Measurements from ENCODE around the gene EGLN1. TPM values are rescaled to one million over a fixed set of nuclear protein-coding genes. Genes with fewer than 3 reads are reported as not detected.

The EGLN1 gene
- total RNA-seq, 2 experiments from 2014 or later = 46.5 to 47.2 TPM

GRCh38 chr1:231393668-231394067, 28.4 kb downstream of the EGLN1 start:
- H3K4me3 Mint-ChIP-seq = no peak overlapping the region
- CTCF ChIA-PET = no interaction called here
- no peak overlapping the region for H3K27ac Mint-ChIP-seq
- intact Hi-C loops (cut with micrococcal nuclease) = no loop called here
- peaks cover 66% of the 10 kb centered on the region for H3K4me1 Mint-ChIP-seq (ENCODE audit: low read depth)
- no peaks in the 10 kb centered on the region for H3K9me3 Mint-ChIP-seq
- no peaks in the 10 kb centered on the region for H3K27me3 Mint-ChIP-seq
- POLR2A ChIA-PET = interaction anchor here (0.6 kb wide), 1 partner anchor 121 kb away, joined by 4 read pairs; no protein-coding TSS in a partner anchor
- TF ChIP-seq, protein P1, sequence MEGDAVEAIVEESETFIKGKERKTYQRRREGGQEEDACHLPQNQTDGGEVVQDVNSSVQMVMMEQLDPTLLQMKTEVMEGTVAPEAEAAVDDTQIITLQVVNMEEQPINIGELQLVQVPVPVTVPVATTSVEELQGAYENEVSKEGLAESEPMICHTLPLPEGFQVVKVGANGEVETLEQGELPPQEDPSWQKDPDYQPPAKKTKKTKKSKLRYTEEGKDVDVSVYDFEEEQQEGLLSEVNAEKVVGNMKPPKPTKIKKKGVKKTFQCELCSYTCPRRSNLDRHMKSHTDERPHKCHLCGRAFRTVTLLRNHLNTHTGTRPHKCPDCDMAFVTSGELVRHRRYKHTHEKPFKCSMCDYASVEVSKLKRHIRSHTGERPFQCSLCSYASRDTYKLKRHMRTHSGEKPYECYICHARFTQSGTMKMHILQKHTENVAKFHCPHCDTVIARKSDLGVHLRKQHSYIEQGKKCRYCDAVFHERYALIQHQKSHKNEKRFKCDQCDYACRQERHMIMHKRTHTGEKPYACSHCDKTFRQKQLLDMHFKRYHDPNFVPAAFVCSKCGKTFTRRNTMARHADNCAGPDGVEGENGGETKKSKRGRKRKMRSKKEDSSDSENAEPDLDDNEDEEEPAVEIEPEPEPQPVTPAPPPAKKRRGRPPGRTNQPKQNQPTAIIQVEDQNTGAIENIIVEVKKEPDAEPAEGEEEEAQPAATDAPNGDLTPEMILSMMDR (IDR thresholded peaks at IDR 0.05) = no peak
- peaks cover 27% of the 10 kb centered on the region for H3K36me3 Mint-ChIP-seq (ENCODE audit: low read depth)
- DNase-seq = no peak
- no peak for ATAC-seq

GRCh38 chr1:231392389-231393131, 29.5 kb downstream of the EGLN1 start:
- ATAC-seq = no peak
- Mint-ChIP-seq H3K9me3 (no peaks in the 10 kb centered on the region), H3K36me3 (ENCODE audit: low read depth) (peaks cover 32% of the 10 kb centered on the region), H3K27ac (no peak overlapping the region), H3K4me1 (ENCODE audit: low read depth) (peaks cover 66% of the 10 kb centered on the region), H3K4me3 (no peak overlapping the region), H3K27me3 (no peaks in the 10 kb centered on the region)
- TF ChIP-seq, protein P1 (IDR thresholded peaks at IDR 0.05) = no peak
- POLR2A ChIA-PET = interaction anchor here (1.7 kb wide), 1 partner anchor 20 kb away, joined by 5 read pairs; no protein-coding TSS in a partner anchor
- intact Hi-C loops (cut with micrococcal nuclease) = no loop called here
- DNase-seq = no peak
- CTCF ChIA-PET = no interaction called here

GRCh38 chr1:231390071-231390470, 32.0 kb downstream of the EGLN1 start:
- H3K36me3 Mint-ChIP-seq (ENCODE audit: low read depth) = peaks cover 25% of the 10 kb centered on the region
- intact Hi-C loops (cut with micrococcal nuclease) = no loop called here
- no peak overlapping the region for H3K4me3 Mint-ChIP-seq
- ChIA-PET CTCF (no interaction called here), POLR2A (interaction anchor here (0.9 to 1.0 kb wide), 2 partner anchors 15 to 30 kb away, joined by 3 to 4 read pairs; no protein-coding TSS in a partner anchor)
- no peaks in the 10 kb centered on the region for H3K27me3 Mint-ChIP-seq
- ATAC-seq = peak; percentile 78
- peak; percentile 39 for DNase-seq
- H3K27ac Mint-ChIP-seq = peak overlapping the region; percentile 63
- peaks cover 53% of the 10 kb centered on the region for H3K4me1 Mint-ChIP-seq (ENCODE audit: low read depth)
- no peaks in the 10 kb centered on the region for H3K9me3 Mint-ChIP-seq
- TF ChIP-seq, protein P1 (IDR thresholded peaks at IDR 0.05) = no peak

DNA sequence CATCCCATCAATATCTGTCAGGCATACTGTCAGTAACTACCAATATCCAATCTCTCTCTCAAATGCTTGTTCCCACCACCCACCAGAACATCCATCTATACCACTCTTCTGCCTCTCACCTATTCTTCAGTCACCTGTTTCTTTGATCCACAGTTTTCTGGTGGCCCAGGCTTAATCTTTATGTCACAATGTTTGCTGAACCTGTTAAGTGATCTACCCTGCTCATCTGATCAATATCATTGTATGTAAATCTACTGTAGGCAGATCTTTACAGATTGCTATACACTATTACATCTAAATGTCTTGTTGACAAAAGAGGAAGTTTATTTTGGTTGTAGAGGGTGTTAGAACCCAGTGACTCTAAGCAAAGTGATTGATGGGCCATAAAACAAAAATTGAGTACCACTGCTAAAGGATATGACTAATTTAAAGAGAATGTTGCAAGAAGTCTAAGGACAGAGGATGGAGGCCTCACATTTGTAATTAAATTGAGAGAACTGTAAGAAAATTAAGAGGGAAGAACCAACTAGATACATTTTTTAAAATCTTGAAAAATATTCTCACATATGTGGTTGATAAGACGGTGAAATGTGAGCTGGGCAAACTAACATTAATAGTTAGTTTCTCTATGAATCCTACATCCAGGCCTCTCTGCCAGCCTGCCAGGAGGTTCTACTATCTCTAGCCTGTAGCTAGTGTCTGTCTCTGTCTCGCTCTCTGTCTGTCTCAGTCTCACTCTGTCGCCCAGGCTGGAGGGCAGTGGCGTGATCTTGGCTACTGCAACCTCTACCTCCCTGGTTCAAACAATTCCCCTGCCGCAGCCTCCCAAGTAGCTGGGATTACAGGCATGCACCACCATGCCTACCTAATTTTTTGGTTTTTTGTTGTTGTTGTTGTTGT, 34.1 kb downstream of the EGLN1 start:
- POLR2A ChIA-PET = interaction anchor here (1.1 kb wide), 1 partner anchor 96 kb away, joined by 3 read pairs; no protein-coding TSS in a partner anchor
- H3K4me3 Mint-ChIP-seq = no peak overlapping the region

More for the DNA sequence above, 34.1 kb downstream of the EGLN1 start:
- Mint-ChIP-seq H3K36me3 (ENCODE audit: low read depth) (peaks cover 25% of the 10 kb centered on the region), H3K9me3 (no peaks in the 10 kb centered on the region), H3K27ac (peak overlapping the region; percentile 62), H3K4me1 (ENCODE audit: low read depth) (peaks cover 44% of the 10 kb centered on the region), H3K27me3 (no peaks in the 10 kb centered on the region)
- CTCF ChIA-PET = interaction anchor here (1.5 kb wide), 1 partner anchor 32 kb away, joined by 4 read pairs; no protein-coding TSS in a partner anchor
- TF ChIP-seq, protein P1 (IDR thresholded peaks at IDR 0.05) = no peak
- intact Hi-C loops (cut with micrococcal nuclease) = no loop called here
- ATAC-seq (peak; percentile 58), DNase-seq (no peak)

Data from activated CD8-positive, alpha-beta T cell treated with anti-CD3 and anti-CD28 coated beads for 36 hours (primary cell).